Endodermal cell (in vitro differentiated cells): Measurements from ENCODE around the gene DPF3. TPM values are rescaled to one million over a fixed set of nuclear protein-coding genes. Genes with fewer than 3 reads are reported as not detected.

Source experiments
- DNase-seq: peaks from one replicate; pipeline ENCODE4 v3.0.0-alpha.2; 2017
- H3K27ac ChIP-seq: 2 replicates; pipeline ENCODE4 v1.5.1; 2013; ENCODE audit warnings: mild to moderate bottlenecking, low read depth, low read length, moderate library complexity
- H3K27me3 ChIP-seq: 2 replicates; pipeline ENCODE4 v1.6.1; 2013; ENCODE audit warnings: mild to moderate bottlenecking, low read length, moderate library complexity; ENCODE audit not compliant: insufficient read depth, control insufficient read depth, poor library complexity, severe bottlenecking
- H3K36me3 ChIP-seq: 2 replicates; pipeline ENCODE4 v1.7.0; 2013; ENCODE audit warnings: mild to moderate bottlenecking, low read length, moderate library complexity; ENCODE audit not compliant: control insufficient read depth, insufficient read depth
- H3K4me1 ChIP-seq: one replicate; pipeline ENCODE4 v1.7.0; 2013; ENCODE audit warnings: low read length; ENCODE audit not compliant: control insufficient read depth, insufficient read depth
- H3K4me3 ChIP-seq: 2 replicates; pipeline ENCODE4 v1.5.1; 2013; ENCODE audit warnings: mild to moderate bottlenecking, low read length, moderate library complexity
- H3K9ac ChIP-seq: 2 replicates; pipeline ENCODE4 v1.6.1; 2013; ENCODE audit warnings: mild to moderate bottlenecking, low read length, moderate library complexity; ENCODE audit not compliant: poor library complexity, severe bottlenecking; ENCODE audit errors: extremely low read depth
- H3K9me3 ChIP-seq: 2 replicates; pipeline ENCODE4 v1.6.1; 2013; ENCODE audit warnings: mild to moderate bottlenecking, low read length, moderate library complexity; ENCODE audit not compliant: control insufficient read depth
- H3K27ac Mint-ChIP-seq: 2 replicates; pipeline ENCODE4 v1.8.0; 2020; ENCODE audit warnings: mixed read lengths
- H3K27me3 Mint-ChIP-seq: 2 replicates; pipeline ENCODE4 v1.8.0; 2021; ENCODE audit warnings: mild to moderate bottlenecking, mixed read lengths; ENCODE audit not compliant: insufficient read depth
- H3K36me3 Mint-ChIP-seq: 2 replicates; pipeline ENCODE4 v1.8.0; 2020; ENCODE audit warnings: low read depth, mixed read lengths
- H3K4me1 Mint-ChIP-seq: 2 replicates; pipeline ENCODE4 v1.8.0; 2020; ENCODE audit warnings: mixed read lengths
- H3K4me3 Mint-ChIP-seq: 2 replicates; pipeline ENCODE4 v1.8.0; 2020; ENCODE audit warnings: mild to moderate bottlenecking, moderate library complexity, mixed read lengths
- H3K9me3 Mint-ChIP-seq: 2 replicates; pipeline ENCODE4 v1.8.0; 2020; ENCODE audit warnings: mild to moderate bottlenecking, mixed read lengths
- CTCF ChIP-seq: fragments of 200-600 bp; sonication (generic); conservative IDR thresholded peaks from 2 replicates; pipeline ENCODE4 v1.5.0; 2021; ENCODE audit warnings: antibody characterized with exemption, mild to moderate bottlenecking
- WGBS, 2 experiments: methylation state at CpG; one replicate each; pipeline versions ENCODE4 v1.1.5 to v1.1.7; 2013; ENCODE audit warnings: missing lambda C conversion rate in 2 of 2, mixed read lengths in 1 of 2; ENCODE audit not compliant: insufficient coverage in 1 of 2, insufficient read length in 1 of 2; 5-methylcytosine and 5-hydroxymethylcytosine counted together
- total RNA-seq, 2 donors: library from RNA; stranded (reverse); fragmentation: NEBNext Ultra II Directional in 1 of 2; extraction: Animal tissue kit (Norgen Biotek cat#: 25700) in 1 of 2; gene quantifications; 2 replicates in 1 of 2; 3 replicates in 1 of 2; pipeline ENCODE4 v1.2.1, GENCODE V29; 2021

The DPF3 gene
- total RNA-seq, 2 donors from 2014 or later, result not detected

GRCh38 chr14:72754949-72755348 is 139.0 kb downstream of the DPF3 start:
- Mint-ChIP-seq H3K4me3 (no peak overlapping the region), H3K9me3 (peaks cover 18% of the 10 kb centered on the region), H3K36me3 (no peaks in the 10 kb centered on the region), H3K27ac (no peak overlapping the region), H3K27me3 (peaks cover 36% of the 10 kb centered on the region), H3K4me1 (peaks cover 5% of the 10 kb centered on the region)
- H3K4me3 ChIP-seq, result no peak overlapping the region
- 92 to 100% methylated on average over 1 to 4 of the region's 4 CpGs for WGBS, 2 experiments
- no peak for TF ChIP-seq CTCF
- H3K27me3 ChIP-seq, result peaks cover 5% of the 10 kb centered on the region
- H3K36me3 ChIP-seq, result no peaks in the 10 kb centered on the region
- no peak for DNase-seq
- H3K27ac ChIP-seq, result no peak overlapping the region
- peaks cover 16% of the 10 kb centered on the region for H3K9me3 ChIP-seq
- no peak overlapping the region for H3K9ac ChIP-seq
- H3K4me1 ChIP-seq, result no peaks in the 10 kb centered on the region

GRCh38 chr14:72753879-72754400 is 140.0 kb downstream of the DPF3 start:
- Mint-ChIP-seq H3K4me1 (peaks cover 5% of the 10 kb centered on the region), H3K4me3 (no peak overlapping the region), H3K27me3 (peaks cover 36% of the 10 kb centered on the region), H3K27ac (no peak overlapping the region), H3K9me3 (peaks cover 16% of the 10 kb centered on the region), H3K36me3 (no peaks in the 10 kb centered on the region)
- 83 to 96% methylated on average over 4 to 6 of the region's 6 CpGs for WGBS, 2 experiments
- H3K9ac ChIP-seq, result no peak overlapping the region
- no peak overlapping the region for H3K4me3 ChIP-seq
- TF ChIP-seq CTCF, result no peak
- H3K4me1 ChIP-seq, result no peaks in the 10 kb centered on the region
- H3K9me3 ChIP-seq, result peaks cover 6% of the 10 kb centered on the region
- no peak for DNase-seq
- H3K27me3 ChIP-seq, result peaks cover 5% of the 10 kb centered on the region
- no peak overlapping the region for H3K27ac ChIP-seq
- no peaks in the 10 kb centered on the region for H3K36me3 ChIP-seq

DNA sequence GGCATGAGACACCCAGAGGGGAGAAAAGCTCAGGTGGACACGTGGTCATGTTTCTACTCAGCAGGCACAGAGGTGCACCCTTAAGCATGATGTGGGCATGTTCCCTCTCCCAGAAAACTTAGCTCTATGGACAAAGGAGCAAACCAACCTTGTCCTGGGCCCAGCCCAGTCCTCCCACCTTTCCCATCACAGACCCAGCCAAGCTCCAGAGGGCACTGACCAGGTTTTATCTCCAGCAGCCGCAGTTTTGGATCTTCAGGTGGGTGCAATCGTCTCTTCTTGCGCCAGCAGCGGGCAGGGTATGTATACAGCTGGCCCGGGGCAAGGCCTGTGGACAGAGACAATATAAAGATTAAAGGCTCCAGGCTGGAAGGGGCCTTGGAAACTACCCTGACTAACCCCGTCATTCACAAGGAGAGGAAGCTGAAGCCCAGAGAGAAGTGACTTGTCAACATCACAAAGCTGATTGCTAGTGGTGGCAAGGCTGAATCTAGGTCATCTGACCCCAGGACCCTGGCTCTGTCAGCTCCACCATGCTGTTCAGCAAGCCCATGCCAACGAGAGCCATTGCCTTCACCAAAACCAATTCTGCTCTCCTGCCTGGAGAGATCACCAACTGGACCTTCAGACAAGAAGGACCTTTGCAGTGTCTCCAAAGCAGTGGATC is 140.7 kb downstream of the DPF3 start:
- H3K27me3 ChIP-seq, result peaks cover 5% of the 10 kb centered on the region
- H3K27ac ChIP-seq, result no peak overlapping the region
- no peaks in the 10 kb centered on the region for H3K9me3 ChIP-seq
- H3K4me1 Mint-ChIP-seq, result peaks cover 5% of the 10 kb centered on the region
- no peak overlapping the region for H3K4me3 Mint-ChIP-seq
- TF ChIP-seq CTCF, result no peak
- H3K27me3 Mint-ChIP-seq, result peaks cover 37% of the 10 kb centered on the region
- peaks cover 17% of the 10 kb centered on the region for H3K9me3 Mint-ChIP-seq
- no peak for DNase-seq
- WGBS, 2 experiments, result 68 to 78% methylated on average over 5 to 8 of the region's 8 CpGs
- H3K4me1 ChIP-seq, result no peaks in the 10 kb centered on the region
- H3K4me3 ChIP-seq, result no peak overlapping the region
- H3K27ac Mint-ChIP-seq, result no peak overlapping the region
- no peak overlapping the region for H3K9ac ChIP-seq
- H3K36me3 ChIP-seq, result no peaks in the 10 kb centered on the region
- peaks cover 3% of the 10 kb centered on the region for H3K36me3 Mint-ChIP-seq
